Measurements from ENCODE around the gene PFDN5.

GRCh38 chr12:53324113-53324778 is 28.9 kb downstream of the PFDN5 start:
- TF ChIP-seq, protein P1, sequence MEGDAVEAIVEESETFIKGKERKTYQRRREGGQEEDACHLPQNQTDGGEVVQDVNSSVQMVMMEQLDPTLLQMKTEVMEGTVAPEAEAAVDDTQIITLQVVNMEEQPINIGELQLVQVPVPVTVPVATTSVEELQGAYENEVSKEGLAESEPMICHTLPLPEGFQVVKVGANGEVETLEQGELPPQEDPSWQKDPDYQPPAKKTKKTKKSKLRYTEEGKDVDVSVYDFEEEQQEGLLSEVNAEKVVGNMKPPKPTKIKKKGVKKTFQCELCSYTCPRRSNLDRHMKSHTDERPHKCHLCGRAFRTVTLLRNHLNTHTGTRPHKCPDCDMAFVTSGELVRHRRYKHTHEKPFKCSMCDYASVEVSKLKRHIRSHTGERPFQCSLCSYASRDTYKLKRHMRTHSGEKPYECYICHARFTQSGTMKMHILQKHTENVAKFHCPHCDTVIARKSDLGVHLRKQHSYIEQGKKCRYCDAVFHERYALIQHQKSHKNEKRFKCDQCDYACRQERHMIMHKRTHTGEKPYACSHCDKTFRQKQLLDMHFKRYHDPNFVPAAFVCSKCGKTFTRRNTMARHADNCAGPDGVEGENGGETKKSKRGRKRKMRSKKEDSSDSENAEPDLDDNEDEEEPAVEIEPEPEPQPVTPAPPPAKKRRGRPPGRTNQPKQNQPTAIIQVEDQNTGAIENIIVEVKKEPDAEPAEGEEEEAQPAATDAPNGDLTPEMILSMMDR (conservative IDR thresholded peaks at IDR 0.05) = no peak
- TF ChIP-seq ZFX (IDR thresholded peaks at IDR 0.05) = no peak
